SK-N-SH treated with all-trans-retinoic acid at 6 μM for 48 hours (cell line): ENCODE data around the gene TADA3.

ENCODE experiments used
- CREB5 ChIP-seq: fragments of 250-450 bp; sonication (Bioruptor Pico); IDR thresholded peaks from 2 replicates; pipeline ENCODE4 v1.5.1; 2020; ENCODE audit warnings: low read depth, mild to moderate bottlenecking, moderate library complexity
- ESRRG ChIP-seq: fragments of 250-450 bp; sonication (Bioruptor Pico); IDR thresholded peaks from 2 replicates; pipeline ENCODE4 v1.6.1; 2021; ENCODE audit warnings: mild to moderate bottlenecking
- GLIS3 ChIP-seq: fragments of 250-450 bp; sonication (Bioruptor Pico); IDR thresholded peaks from 2 replicates; pipeline ENCODE4 v1.5.0; 2020; ENCODE audit warnings: mild to moderate bottlenecking, moderate library complexity
- ISL1 ChIP-seq: fragments of 250-450 bp; sonication (Bioruptor Pico); IDR thresholded peaks from 2 replicates; pipeline ENCODE4 v2.1.2; 2022; ENCODE audit warnings: mild to moderate bottlenecking, moderate library complexity
- OSR1 ChIP-seq: fragments of 250-450 bp; sonication (Bioruptor Pico); IDR thresholded peaks from 2 replicates; pipeline ENCODE4 v1.8.0; 2022; ENCODE audit warnings: moderate library complexity, mild to moderate bottlenecking, inconsistent platforms
- PPARA ChIP-seq: fragments of 250-450 bp; sonication (Bioruptor Pico); IDR thresholded peaks from 2 replicates; pipeline ENCODE4 v1.5.0; 2020; ENCODE audit warnings: mild to moderate bottlenecking, borderline replicate concordance
- RARB ChIP-seq: fragments of 250-450 bp; sonication (Bioruptor Pico); IDR thresholded peaks from 2 replicates; pipeline ENCODE4 v1.8.0; 2021; ENCODE audit warnings: mild to moderate bottlenecking, moderate library complexity
- SNAI2 ChIP-seq: fragments of 250-450 bp; sonication (Bioruptor Pico); IDR thresholded peaks from 2 replicates; pipeline ENCODE4 v1.5.0; 2020; ENCODE audit warnings: mild to moderate bottlenecking, moderate library complexity
- ZFP3 ChIP-seq: fragments of 250-450 bp; sonication (Bioruptor Pico); IDR thresholded peaks from 2 replicates; pipeline ENCODE4 v1.5.0; 2020; ENCODE audit warnings: mild to moderate bottlenecking, moderate library complexity
- ZFP30 ChIP-seq: fragments of 450-650 bp; formaldehyde crosslinking; IDR thresholded peaks from 2 replicates; pipeline ENCODE4 v1.5.0; 2022; ENCODE audit warnings: mild to moderate bottlenecking, moderate library complexity

GRCh38 chr3:9825451-9826040 lies 33.3 kb upstream of the TADA3 start:
- TF ChIP-seq CREB5 (CRISPR knock-in tag) (no peak), ESRRG (no peak), PPARA (no peak), SNAI2 (no peak), ZFP3 (no peak), ZFP30 (CRISPR knock-in tag) (no peak), RARB (CRISPR knock-in tag) (no peak), GLIS3 (CRISPR knock-in tag) (no peak), ISL1 (CRISPR knock-in tag) (no peak), OSR1 (CRISPR knock-in tag) (no peak)
